DMS114 treated with DMSO at 0.1 percent for 48 hours (cell line): Measurements from ENCODE around the gene FBRS.
A peak's percentile ranks its signal among the peaks of the same experiment; 100 is the strongest.
"Not testable (repeated sequence)": the region's sequence is repeated elsewhere in the genome, so short reads cannot be mapped to it uniquely, and the experiment has no call there.

Experiments
- DNase-seq: peaks from one replicate; lab custom pipeline; 2025; ENCODE audit not compliant: unreplicated experiment; lab: John Stamatoyannopoulos, UW

FBRS gene

GRCh38 chr16:30697264-30698138 lies 39.3 kb downstream of the FBRS start:
- peak; percentile 96 for DNase-seq

DNA sequence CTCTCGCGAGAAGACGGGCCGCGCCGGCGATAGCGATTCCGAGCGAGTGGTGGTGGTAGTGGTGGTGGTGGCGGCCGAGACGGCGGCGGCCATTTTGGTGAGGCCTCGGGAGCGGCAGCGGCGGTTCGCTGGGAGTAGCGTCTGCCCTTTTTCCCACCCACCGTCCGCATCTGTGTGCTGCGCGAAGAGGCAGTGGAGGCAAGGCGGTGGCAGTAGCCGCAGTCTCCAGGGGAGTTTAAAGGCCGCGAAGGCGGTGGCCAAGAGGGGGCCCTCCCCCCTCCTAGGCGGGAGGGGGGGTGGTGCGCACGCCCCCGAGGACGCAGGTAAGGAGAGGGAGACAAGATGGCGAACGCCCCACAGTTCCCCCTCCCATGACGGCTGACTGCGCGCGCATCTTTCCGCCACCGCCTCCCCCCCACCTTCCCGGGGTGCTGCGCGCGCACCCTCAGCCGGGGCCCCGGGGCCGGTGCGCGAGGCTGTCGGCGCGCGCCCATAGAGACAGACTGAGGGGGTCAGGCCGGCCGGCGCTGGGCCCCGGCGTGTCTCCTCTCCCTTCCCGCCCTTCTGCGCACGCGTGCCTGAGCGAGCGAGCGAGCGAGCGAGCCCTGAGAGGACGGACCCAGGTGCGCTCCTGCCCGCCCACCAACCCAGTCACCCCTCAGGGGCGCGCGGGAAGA lies 40.0 kb downstream of the FBRS start:
- peak; percentile 78 for DNase-seq

DNA sequence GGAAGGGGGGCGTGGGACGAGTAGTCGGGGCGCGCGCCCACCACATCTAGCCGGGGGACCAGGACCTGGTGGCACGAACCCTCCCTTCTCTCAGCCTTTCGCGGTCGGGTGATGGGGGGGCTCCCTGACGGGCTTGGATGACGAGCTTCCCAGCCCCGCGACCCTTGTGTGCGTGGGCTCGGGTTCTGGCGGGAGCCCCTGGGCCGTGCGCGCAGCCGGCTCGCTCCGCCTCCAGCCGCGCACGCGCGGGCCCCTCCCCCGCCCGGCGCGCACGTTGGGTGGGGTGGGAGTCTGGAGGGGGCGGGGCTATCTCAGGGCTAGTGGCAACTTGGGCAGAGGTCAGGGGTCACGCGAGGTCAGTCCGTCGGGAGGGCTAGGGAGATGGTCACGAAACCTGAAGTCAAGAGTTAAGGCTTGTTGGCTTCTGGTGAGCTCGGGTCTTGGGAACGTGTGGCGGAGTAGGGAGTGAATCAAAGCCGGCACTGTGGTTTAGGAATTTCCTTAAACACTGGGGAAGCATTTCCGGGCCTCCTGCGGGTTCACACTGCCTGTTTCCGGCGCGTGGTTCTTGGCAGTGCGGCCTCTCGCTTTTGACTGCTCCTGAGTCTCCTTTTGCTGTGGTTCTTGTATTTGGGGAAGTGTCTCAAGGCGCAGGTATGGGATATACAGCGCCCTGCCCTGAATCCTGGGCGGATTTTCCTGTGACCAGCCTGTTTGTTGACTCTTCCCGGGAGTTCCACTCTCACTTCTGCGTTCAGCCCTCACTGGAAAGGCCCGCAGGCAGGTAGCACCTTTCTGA lies 40.8 kb downstream of the FBRS start, which contains the start of gene SRCAP:
TSS of gene SRCAP (plus strand) at position 356 of the 799 bp plus-strand sequence. CDS start 1,654 bp downstream, outside the sequence.
- peak; percentile 64 for DNase-seq

GRCh38 chr16:30699615-30700099 lies 41.4 kb downstream of the FBRS start:
- no peak for DNase-seq

GRCh38 chr16:30700491-30700890 lies 42.3 kb downstream of the FBRS start:
- no peak for DNase-seq

GRCh38 chr16:30700971-30701370 lies 42.7 kb downstream of the FBRS start:
- DNase-seq: no peak

DNA sequence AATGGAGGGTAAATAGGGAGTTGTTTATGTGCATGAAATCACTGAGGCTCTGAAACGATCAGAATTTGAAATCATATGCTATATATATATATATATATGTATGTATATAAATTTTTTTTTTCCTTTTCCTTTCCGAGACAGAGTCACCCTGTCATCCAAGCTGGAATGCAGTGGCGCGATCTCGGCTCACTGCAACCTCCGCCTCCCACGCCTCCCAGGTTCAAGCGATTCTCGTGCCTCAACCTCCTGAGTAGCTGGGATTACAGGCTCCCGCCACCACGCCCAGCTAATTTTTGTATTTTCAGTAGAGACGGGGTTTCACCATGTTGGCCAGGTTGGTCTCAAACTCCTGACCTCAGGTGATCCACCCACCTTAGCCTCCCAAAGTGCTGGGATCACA lies 44.8 kb downstream of the FBRS start:
- not testable (repeated sequence) for DNase-seq

GRCh38 chr16:30703971-30704370 lies 45.7 kb downstream of the FBRS start:
- no peak for DNase-seq

GRCh38 chr16:30706046-30706445 lies 47.8 kb downstream of the FBRS start:
- DNase-seq: no peak

DNA sequence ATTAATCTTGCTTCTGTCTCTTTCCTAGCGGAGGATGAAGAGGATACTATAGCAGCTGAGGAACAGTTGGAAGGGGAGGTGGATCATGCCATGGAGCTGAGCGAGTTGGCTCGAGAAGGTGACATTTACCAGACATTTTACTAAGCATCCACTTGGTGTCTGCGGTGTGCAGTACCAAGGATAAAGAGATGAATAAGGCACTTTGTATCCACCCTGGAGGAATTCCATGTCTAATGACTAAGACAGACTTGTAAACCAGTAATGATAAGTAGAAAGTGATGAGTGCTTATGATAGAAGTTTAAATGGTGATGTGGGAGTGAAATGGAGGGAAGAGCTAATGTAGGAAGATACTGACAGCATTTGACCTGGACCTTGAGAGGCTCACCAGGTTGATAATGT lies 52.7 kb downstream of the FBRS start:
- DNase-seq: no peak

- DNase-seq: no peak
Measured at GRCh38 chr16:30711712-30712111, 53.5 kb downstream of the FBRS start.

GRCh38 chr16:30715750-30716445 lies 57.7 kb downstream of the FBRS start:
- DNase-seq: no peak

GRCh38 chr16:30720086-30720485 lies 61.9 kb downstream of the FBRS start:
- no peak for DNase-seq
